GM12878 (cell line): Measurements from ENCODE around the gene CAPN9. TPM values are rescaled to one million over a fixed set of nuclear protein-coding genes. Genes with fewer than 3 reads are reported as not detected.

Experiments
- ATAC-seq: fragments of 200-7000 bp; cut with Tn5 transposase; 3 replicates; pipeline ENCODE4 v1.9.1; 2020; ENCODE audit warnings: mild to moderate bottlenecking, moderate library complexity
- BruUV-seq: library from RNA; stranded (reverse); fragments of 400-500 nt; replicated peaks from 2 replicates; lab custom pipeline; 2021; lab: Mats Ljungman, UMichigan
- CTCF ChIA-PET: fragments of 300-600 bp; sonication (Branson Sonifier 250); formaldehyde crosslinking; extraction: SDS; loops from one replicate; lab custom pipeline; 2021; ENCODE audit warnings: inconsistent platforms; lab: Yijun Ruan, JAX
- POLR2A ChIA-PET: fragments of 350-600 bp; formaldehyde crosslinking; extraction: SDS; loops from one replicate; lab custom pipeline; 2021; ENCODE audit warnings: inconsistent platforms; lab: Charles Lee
- RAD21 ChIA-PET: fragments of 300-600 bp; sonication (Branson Sonifier 250); formaldehyde crosslinking; loops from one replicate; lab custom pipeline; 2023; ENCODE audit warnings: antibody characterized with exemption; ENCODE audit not compliant: unreplicated experiment; lab: Charles Lee
- SMC1A ChIA-PET: fragments of 300-600 bp; sonication (Branson Sonifier 250); formaldehyde crosslinking; loops from one replicate; lab custom pipeline; 2023; ENCODE audit not compliant: unreplicated experiment, uncharacterized antibody; lab: Charles Lee
- DNase-seq: peaks from one replicate; pipeline ENCODE4 v3.0.0-alpha.2; 2011; ENCODE audit warnings: low read depth, low spot score
- FAIRE-seq: peaks from 3 replicates; lab custom pipeline; 2011; peaks lifted over from hg19 to GRCh38; lab: Jason Lieb, UNC
- H2AFZ ChIP-seq: 2 replicates; pipeline ENCODE4 v1.6.0; 2011; ENCODE audit warnings: low read depth, low read length, control low read depth; ENCODE audit not compliant: control insufficient read depth
- H3K27ac ChIP-seq: 2 replicates; pipeline ENCODE4 v1.5.1; 2011; ENCODE audit warnings: control low read depth; ENCODE audit not compliant: control insufficient read depth, insufficient read depth
- H3K27me3 ChIP-seq, 2 experiments: replicated peaks in 1 of 2; 2 replicates each; pipeline versions ENCODE4 v1.6.0 to v1.6.1; 2011; ENCODE audit warnings: low read length in 1 of 2; ENCODE audit not compliant: control insufficient read depth in 2 of 2, insufficient read depth in 2 of 2
- H3K36me3 ChIP-seq, 2 experiments: 2 replicates each; pipeline ENCODE4 v1.5.1; 2011; ENCODE audit warnings: low read length in 1 of 2; ENCODE audit not compliant: control insufficient read depth in 2 of 2, insufficient read depth in 2 of 2
- H3K4me1 ChIP-seq: 2 replicates; pipeline ENCODE4 v1.6.1; 2011; ENCODE audit warnings: mild to moderate bottlenecking, low read length, moderate library complexity, mixed read lengths; ENCODE audit not compliant: control insufficient read depth, insufficient read depth
- H3K4me2 ChIP-seq: 2 replicates; pipeline ENCODE4 v1.6.0; 2011; ENCODE audit warnings: control low read depth; ENCODE audit not compliant: control insufficient read depth, insufficient read depth
- H3K4me3 ChIP-seq: fragments of 200-600 bp; sonication (generic); 2 replicates; pipeline ENCODE4 v1.5.1; 2016
- H3K79me2 ChIP-seq: 2 replicates; pipeline ENCODE4 v1.6.0; 2011; ENCODE audit warnings: low read length; ENCODE audit not compliant: control insufficient read depth, insufficient read depth
- H3K9ac ChIP-seq: 2 replicates; pipeline ENCODE4 v1.8.0; 2011; ENCODE audit warnings: low read length, control low read depth, mixed read lengths; ENCODE audit not compliant: control insufficient read depth, insufficient read depth
- H3K9me3 ChIP-seq: replicated peaks from 3 replicates; pipeline ENCODE4 v1.5.1; 2011; ENCODE audit warnings: mild to moderate bottlenecking, low read length; ENCODE audit not compliant: control insufficient read depth, insufficient read depth
- H4K20me1 ChIP-seq: 2 replicates; pipeline ENCODE4 v1.6.0; 2011; ENCODE audit not compliant: control insufficient read depth, insufficient read depth
- HSF1 ChIP-seq: fragments of 150-350 bp; IDR thresholded peaks from 2 replicates; pipeline ENCODE4 v1.6.1; 2014; ENCODE audit warnings: mild to moderate bottlenecking, low read depth, low read length
- PBX3 ChIP-seq: IDR thresholded peaks from 2 replicates; pipeline ENCODE4 v1.6.1; 2011; ENCODE audit warnings: mild to moderate bottlenecking, low read depth, low read length, moderate library complexity; ENCODE audit not compliant: insufficient replicate concordance
- POLR2AphosphoS5 ChIP-seq: IDR thresholded peaks from 2 replicates; pipeline ENCODE4 v1.6.1; 2011; ENCODE audit warnings: mild to moderate bottlenecking, low read length, inconsistent platforms
- RUNX3 ChIP-seq: IDR thresholded peaks from 2 replicates; pipeline ENCODE4 v1.6.1; 2012; ENCODE audit warnings: low read length, inconsistent platforms
- WGBS: methylation state at CpG from one replicate; pipeline ENCODE4 v1.1.6; 2016; ENCODE audit warnings: low lambda C conversion rate; ENCODE audit not compliant: insufficient replicate concordance, insufficient coverage; ENCODE audit errors: missing lambda C conversion rate; 5-methylcytosine and 5-hydroxymethylcytosine counted together
- in situ Hi-C: fragments of 300-500 bp; cut with MboI; formaldehyde crosslinking; loops from 9 replicates; pipeline ENCODE4 v1.14.3; 2018; ENCODE audit warnings: mixed read lengths
- intact Hi-C: fragments of 100-400 bp; cut with micrococcal nuclease; formaldehyde crosslinking; loops from one replicate; pipeline ENCODE4 v1.14.2; 2022; ENCODE audit not compliant: unreplicated experiment
- polyA plus RNA-seq, 11 experiments: library from polyadenylated mRNA; depleted of rRNA in 4 of 11; unstranded in 6 of 11; stranded (reverse) in 5 of 11; fragments of >200 nt; fragmentation: Nextera tagmentation in 4 of 11; fragmentation: Illumina TruSeq in 1 of 11; extraction: Ambion mirVana in 4 of 11; extraction: Trizol in 1 of 11; gene quantifications; 1 replicate in 1 of 11; 2 replicates in 10 of 11; pipeline versions ENCODE4 v1.2.1 to v1.2.3, GENCODE V29; 2011 to 2016; ENCODE audit warnings: inconsistent platforms in 2 of 11, missing spikeins in 2 of 11, low read depth in 1 of 11
- total RNA-seq, 4 experiments: library from RNA; depleted of rRNA in 3 of 4; stranded (reverse); fragments of >200 nt in 3 of 4; fragmentation: Illumina TruSeq in 1 of 4; extraction: Trizol in 1 of 4; gene quantifications; 2 replicates each; pipeline versions ENCODE4 v1.2.1 to v1.2.3, GENCODE V29; 2013 to 2021

The CAPN9 gene
- total and polyA plus RNA-seq, 10 of the 15 experiments (the other 5 are each of a cell fraction or from before 2014, with no cell fraction given), result not detected

DNA sequence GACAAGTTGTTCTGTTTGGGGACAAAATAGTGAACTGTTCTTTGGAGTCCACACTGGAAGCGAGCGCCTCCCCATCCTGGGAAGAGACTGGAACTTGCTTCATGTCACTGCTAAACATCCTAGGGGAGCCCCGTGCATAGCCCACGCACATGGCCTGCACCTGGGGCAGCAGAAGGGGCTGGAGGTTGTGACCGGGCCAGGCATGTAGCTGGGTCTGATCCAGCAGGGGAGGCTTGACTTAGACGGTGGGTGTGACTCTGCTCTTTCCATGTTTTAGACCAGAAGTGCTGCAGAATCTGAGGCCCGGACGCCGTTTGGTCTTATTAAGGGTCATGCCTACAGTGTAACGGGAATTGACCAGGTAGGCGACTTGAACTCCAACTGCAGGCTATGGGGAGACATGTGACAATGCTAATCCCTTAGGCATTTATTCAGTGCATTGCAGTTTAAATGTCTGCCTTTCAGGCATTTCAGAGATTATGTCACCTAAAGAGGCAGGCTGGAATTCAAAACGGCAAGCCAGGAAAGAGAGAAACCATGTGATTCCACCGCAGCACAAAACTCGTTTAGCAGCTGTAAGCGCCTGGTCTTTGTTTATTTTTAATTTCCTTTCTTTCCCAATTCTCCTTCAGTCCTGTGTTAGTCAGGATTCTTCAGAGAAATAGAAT, 21.8 kb downstream of the CAPN9 start:
- no peaks in the 10 kb centered on the region for H3K9me3 ChIP-seq
- CTCF ChIA-PET, result no interaction called here
- 54% methylated on average over 15 of the region's 15 CpGs for WGBS
- no peak for TF ChIP-seq PBX3
- no peak for TF ChIP-seq HSF1
- TF ChIP-seq POLR2AphosphoS5, result no peak
- TF ChIP-seq RUNX3, result no peak
- intact Hi-C loops, result no loop called here
- no peaks in the 10 kb centered on the region for H3K4me1 ChIP-seq
- peaks cover 0 to 2% of the 10 kb centered on the region in 2 experiments; a peak in 1 of 4 replicates for H3K27me3 ChIP-seq
- SMC1A ChIA-PET, result no interaction called here
- no peak overlapping the region for H3K4me3 ChIP-seq
- FAIRE-seq (no peak), ATAC-seq (no peak), DNase-seq (no peak)
- POLR2A ChIA-PET, result no interaction called here
- no peaks in the 10 kb centered on the region for H3K36me3 ChIP-seq
- H2AFZ ChIP-seq, result no peak overlapping the region
- H3K4me2 ChIP-seq, result no peak overlapping the region
- no peaks in the 10 kb centered on the region for H3K79me2 ChIP-seq
- RAD21 ChIA-PET, result no interaction called here
- H4K20me1 ChIP-seq, result no peaks in the 10 kb centered on the region
- BruUV-seq, result no TSS peak
- H3K27ac ChIP-seq, result no peak overlapping the region
- in situ Hi-C loops, result no loop called here
- H3K9ac ChIP-seq, result no peak overlapping the region
